Gastrocnemius medialis (tissue), 4 donors: ENCODE results near the gene PEAK1. TPM values are rescaled to one million over a fixed set of nuclear protein-coding genes. Genes with fewer than 3 reads are reported as not detected.

Experiments used
- ATAC-seq, 2 donors: fragments of 150-250 bp; one replicate each; pipeline ENCODE4 v1.9.1; 2016
- DNase-seq, 2 donors: peaks; one replicate each; pipeline ENCODE4 v3.0.0-alpha.2; 2019
- H3K27ac ChIP-seq, 4 donors: fragments of 200-600 bp; sonication (generic); 1 replicate in 1 of 4; 2 replicates in 3 of 4; pipeline ENCODE4 v1.5.1; 2016 to 2018; ENCODE audit warnings: mild to moderate bottlenecking in 2 of 4, moderate library complexity in 1 of 4
- H3K27me3 ChIP-seq, 3 donors: fragments of 200-600 bp; sonication (generic) in 2 of 3; 1 replicate in 1 of 3; 2 replicates in 2 of 3; pipeline versions ENCODE4 v1.5.1 to v1.6.0; 2016 to 2019; ENCODE audit warnings: mild to moderate bottlenecking in 1 of 3, moderate library complexity in 1 of 3
- H3K36me3 ChIP-seq, 2 donors: fragments of 200-600 bp; sonication (generic) in 1 of 2; one replicate each; pipeline ENCODE4 v1.5.1; 2017 to 2018
- H3K4me1 ChIP-seq, 2 donors: fragments of 200-600 bp; sonication (generic) in 1 of 2; one replicate each; pipeline ENCODE4 v1.5.1; 2016 to 2017; ENCODE audit warnings: mild to moderate bottlenecking in 2 of 2
- H3K4me3 ChIP-seq, 4 donors: fragments of 200-600 bp; sonication (generic) in 3 of 4; 1 replicate in 1 of 4; 2 replicates in 3 of 4; pipeline ENCODE4 v1.5.1; 2016 to 2019; ENCODE audit warnings: mild to moderate bottlenecking in 2 of 4
- H3K9me3 ChIP-seq, 3 donors: fragments of 200-600 bp; sonication (generic) in 2 of 3; 1 replicate in 1 of 3; 2 replicates in 2 of 3; pipeline ENCODE4 v1.5.1; 2016 to 2019
- POLR2A ChIP-seq, 2 donors: fragments of 450-650 bp; IDR thresholded peaks; one replicate each; pipeline ENCODE4 v1.6.1; 2017; ENCODE audit warnings: antibody characterized with exemption in 2 of 2, mild to moderate bottlenecking in 2 of 2, moderate library complexity in 2 of 2
- in situ Hi-C, 4 donors: fragments of 200-750 bp; cut with MboI; loops; one replicate each; pipeline versions ENCODE4 v1.15.0 to v1.8.0; 2017; ENCODE audit warnings: low sequenced_read_pairs in 4 of 4
- intact Hi-C: fragments of 100-400 bp; cut with DNase I; formaldehyde crosslinking; loops from one replicate; pipeline ENCODE4 v1.15.1; 2023; ENCODE audit warnings: low total_unique reads
- total RNA-seq, 4 donors: library from RNA; depleted of rRNA; stranded (reverse); fragments of >200 nt; gene quantifications; one replicate each; pipeline versions ENCODE4 v1.1.0 to v1.2.3, GENCODE V29; 2016
- TF ChIP-seq, protein P1 (sequence below), 5 experiments: fragments of 450-650 bp in 3 of 5; fragments of 200-600 bp in 2 of 5; sonication (generic) in 2 of 5; IDR thresholded peaks in 4 of 5; conservative IDR thresholded peaks in 1 of 5; 1 replicate in 4 of 5; 2 replicates in 1 of 5; pipeline ENCODE4 v1.5.1; 2016 to 2019; ENCODE audit warnings: antibody characterized with exemption in 5 of 5, mild to moderate bottlenecking in 3 of 5, moderate library complexity in 3 of 5

The PEAK1 gene
- total RNA-seq, 4 donors from 2014 or later, result 17.8 to 21.9 (median 20.8) TPM

GRCh38 chr15:77311618-77312398 is 108.1 kb downstream of the PEAK1 start:
- intact Hi-C loops, result no loop called here
- TF ChIP-seq POLR2A (IDR thresholded peaks at IDR 0.05), result no peak
- TF ChIP-seq, protein P1, sequence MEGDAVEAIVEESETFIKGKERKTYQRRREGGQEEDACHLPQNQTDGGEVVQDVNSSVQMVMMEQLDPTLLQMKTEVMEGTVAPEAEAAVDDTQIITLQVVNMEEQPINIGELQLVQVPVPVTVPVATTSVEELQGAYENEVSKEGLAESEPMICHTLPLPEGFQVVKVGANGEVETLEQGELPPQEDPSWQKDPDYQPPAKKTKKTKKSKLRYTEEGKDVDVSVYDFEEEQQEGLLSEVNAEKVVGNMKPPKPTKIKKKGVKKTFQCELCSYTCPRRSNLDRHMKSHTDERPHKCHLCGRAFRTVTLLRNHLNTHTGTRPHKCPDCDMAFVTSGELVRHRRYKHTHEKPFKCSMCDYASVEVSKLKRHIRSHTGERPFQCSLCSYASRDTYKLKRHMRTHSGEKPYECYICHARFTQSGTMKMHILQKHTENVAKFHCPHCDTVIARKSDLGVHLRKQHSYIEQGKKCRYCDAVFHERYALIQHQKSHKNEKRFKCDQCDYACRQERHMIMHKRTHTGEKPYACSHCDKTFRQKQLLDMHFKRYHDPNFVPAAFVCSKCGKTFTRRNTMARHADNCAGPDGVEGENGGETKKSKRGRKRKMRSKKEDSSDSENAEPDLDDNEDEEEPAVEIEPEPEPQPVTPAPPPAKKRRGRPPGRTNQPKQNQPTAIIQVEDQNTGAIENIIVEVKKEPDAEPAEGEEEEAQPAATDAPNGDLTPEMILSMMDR (IDR thresholded peaks at IDR 0.05 in 4 of 5, conservative IDR thresholded peaks at IDR 0.05 in 1 of 5), result no peak
- Histone ChIP-seq H3K4me1 (peaks cover 8 to 14% of the 10 kb centered on the region in 2 donors), H3K9me3 (no peaks in the 10 kb centered on the region), H3K36me3 (no peaks in the 10 kb centered on the region), H3K27ac (no peak overlapping the region), H3K27me3 (no peaks in the 10 kb centered on the region), H3K4me3 (no peak overlapping the region)
- no peak for DNase-seq
- ATAC-seq, result no peak
- in situ Hi-C loops, result no loop called here

DNA sequence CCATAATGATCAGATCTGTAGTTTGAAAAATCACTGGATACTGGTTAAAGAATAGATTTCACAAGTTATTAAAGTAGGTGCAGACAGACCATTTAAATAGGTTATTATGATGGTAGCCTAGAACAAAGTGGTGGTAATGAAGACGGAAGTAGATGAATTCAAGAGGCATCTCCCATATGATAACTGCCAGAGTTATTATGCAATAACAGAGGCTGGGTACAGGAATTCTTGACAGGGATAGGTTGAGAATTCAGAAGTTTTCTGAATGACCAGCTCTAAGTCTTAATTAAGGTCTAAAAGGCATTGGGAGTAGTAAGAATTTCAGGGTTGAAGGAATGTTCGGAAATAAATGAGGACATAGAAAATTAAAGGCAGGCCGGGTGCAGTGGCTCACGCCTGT is 108.9 kb downstream of the PEAK1 start:
- Histone ChIP-seq H3K27ac (no peak overlapping the region), H3K4me1 (peaks cover 8 to 14% of the 10 kb centered on the region in 2 donors), H3K27me3 (no peaks in the 10 kb centered on the region), H3K36me3 (no peaks in the 10 kb centered on the region), H3K4me3 (no peak overlapping the region), H3K9me3 (no peaks in the 10 kb centered on the region)
- in situ Hi-C loops (no loop called here), intact Hi-C loops (no loop called here)
- TF ChIP-seq, protein P1 (IDR thresholded peaks at IDR 0.05 in 4 of 5, conservative IDR thresholded peaks at IDR 0.05 in 1 of 5), result no peak
- TF ChIP-seq POLR2A (IDR thresholded peaks at IDR 0.05), result no peak
- ATAC-seq (no peak), DNase-seq (no peak)

GRCh38 chr15:77309392-77309791 is 110.5 kb downstream of the PEAK1 start:
- no peaks in the 10 kb centered on the region for H3K9me3 ChIP-seq
- DNase-seq, result no peak
- H3K4me3 ChIP-seq, result no peak overlapping the region
- TF ChIP-seq, protein P1 (IDR thresholded peaks at IDR 0.05 in 4 of 5, conservative IDR thresholded peaks at IDR 0.05 in 1 of 5), result no peak
- no peak for TF ChIP-seq POLR2A (IDR thresholded peaks at IDR 0.05)
- H3K27ac ChIP-seq, result no peak overlapping the region
- no peak for ATAC-seq
- intact Hi-C loops (no loop called here), in situ Hi-C loops (no loop called here)
- peaks cover 8 to 14% of the 10 kb centered on the region in 2 donors for H3K4me1 ChIP-seq
- H3K36me3 ChIP-seq, result no peaks in the 10 kb centered on the region
- H3K27me3 ChIP-seq, result no peaks in the 10 kb centered on the region

- in situ Hi-C loops, result no loop called here
- no peak for DNase-seq
- no peak overlapping the region for H3K4me3 ChIP-seq
- peaks cover 0 to 7% of the 10 kb centered on the region in 2 donors for H3K4me1 ChIP-seq
- no peaks in the 10 kb centered on the region for H3K9me3 ChIP-seq
- no peaks in the 10 kb centered on the region for H3K27me3 ChIP-seq
- TF ChIP-seq POLR2A (IDR thresholded peaks at IDR 0.05), result no peak
- TF ChIP-seq, protein P1 (IDR thresholded peaks at IDR 0.05 in 4 of 5, conservative IDR thresholded peaks at IDR 0.05 in 1 of 5), result no peak
- no peak overlapping the region for H3K27ac ChIP-seq
- H3K36me3 ChIP-seq, result no peaks in the 10 kb centered on the region
- intact Hi-C loops, result no loop called here
- ATAC-seq, result no peak
These were observed 114.0 kb downstream of the PEAK1 start for GRCh38 chr15:77305953-77306352.
